GM19328 (cell line): ENCODE results near the gene ZNF324B.
"Not testable (repeated sequence)": the region's sequence is repeated elsewhere in the genome, so short reads cannot be mapped to it uniquely, and the experiment has no call there.

Source experiments
- ATAC-seq: cut with Tn5 transposase; IDR thresholded peaks from one replicate; pipeline ENCODE4 v1.9.1; 2021; ENCODE audit warnings: mild to moderate bottlenecking, moderate library complexity; ENCODE audit not compliant: unreplicated experiment

ZNF324B gene

GRCh38 chr19:58479736-58480480, 28.5 kb downstream of the ZNF324B start:
- ATAC-seq: no peak

- ATAC-seq: no peak
These were observed 29.0 kb downstream of the ZNF324B start for GRCh38 chr19:58480481-58480830.

GRCh38 chr19:58480831-58481230, 29.4 kb downstream of the ZNF324B start:
- no peak for ATAC-seq

- ATAC-seq: no peak
These were observed 30.9 kb downstream of the ZNF324B start for GRCh38 chr19:58482372-58482771.

GRCh38 chr19:58483776-58484175, 32.4 kb downstream of the ZNF324B start:
- ATAC-seq: no peak

- not testable (repeated sequence) for ATAC-seq
These were observed 32.9 kb downstream of the ZNF324B start for GRCh38 chr19:58484349-58484748.

- no peak for ATAC-seq
These were observed 40.0 kb downstream of the ZNF324B start for GRCh38 chr19:58491393-58491792.

GRCh38 chr19:58492265-58492664, 40.8 kb downstream of the ZNF324B start:
- no peak for ATAC-seq

GRCh38 chr19:58497634-58498170, 46.3 kb downstream of the ZNF324B start:
- ATAC-seq: no peak

- no peak for ATAC-seq
These were observed 47.0 kb downstream of the ZNF324B start for GRCh38 chr19:58498316-58499020.

GRCh38 chr19:58499021-58499927, 47.9 kb downstream of the ZNF324B start:
- ATAC-seq: peak; percentile 94

- no peak for ATAC-seq
These were observed 48.8 kb downstream of the ZNF324B start for GRCh38 chr19:58500242-58500641.
